DMS153 (cell line): ENCODE measurements around the gene FCN1.

ENCODE experiments used
- DNase-seq: peaks from one replicate; lab custom pipeline; 2025; lab: John Stamatoyannopoulos, UW

The FCN1 gene

DNA sequence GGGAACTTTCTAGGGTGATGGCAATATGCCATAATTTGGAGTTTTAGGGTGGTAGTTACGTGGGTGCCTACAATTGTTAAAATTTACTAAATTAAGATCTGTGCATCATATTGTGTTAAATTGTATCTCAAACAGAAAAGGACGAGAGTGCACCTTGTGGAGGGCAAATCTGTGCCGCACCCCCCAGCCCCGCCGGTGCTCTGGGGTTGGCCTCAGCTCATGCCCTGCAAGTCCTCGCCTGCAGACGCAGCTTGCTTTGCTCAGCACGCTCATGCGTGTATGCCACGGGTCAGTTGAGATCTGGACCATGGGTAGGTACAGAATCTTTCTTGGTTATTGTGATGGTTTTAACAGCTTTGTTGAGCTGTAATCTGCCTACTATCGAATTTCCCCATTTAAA is 33.7 kb upstream of the FCN1 start:
- DNase-seq, result no peak

DNA sequence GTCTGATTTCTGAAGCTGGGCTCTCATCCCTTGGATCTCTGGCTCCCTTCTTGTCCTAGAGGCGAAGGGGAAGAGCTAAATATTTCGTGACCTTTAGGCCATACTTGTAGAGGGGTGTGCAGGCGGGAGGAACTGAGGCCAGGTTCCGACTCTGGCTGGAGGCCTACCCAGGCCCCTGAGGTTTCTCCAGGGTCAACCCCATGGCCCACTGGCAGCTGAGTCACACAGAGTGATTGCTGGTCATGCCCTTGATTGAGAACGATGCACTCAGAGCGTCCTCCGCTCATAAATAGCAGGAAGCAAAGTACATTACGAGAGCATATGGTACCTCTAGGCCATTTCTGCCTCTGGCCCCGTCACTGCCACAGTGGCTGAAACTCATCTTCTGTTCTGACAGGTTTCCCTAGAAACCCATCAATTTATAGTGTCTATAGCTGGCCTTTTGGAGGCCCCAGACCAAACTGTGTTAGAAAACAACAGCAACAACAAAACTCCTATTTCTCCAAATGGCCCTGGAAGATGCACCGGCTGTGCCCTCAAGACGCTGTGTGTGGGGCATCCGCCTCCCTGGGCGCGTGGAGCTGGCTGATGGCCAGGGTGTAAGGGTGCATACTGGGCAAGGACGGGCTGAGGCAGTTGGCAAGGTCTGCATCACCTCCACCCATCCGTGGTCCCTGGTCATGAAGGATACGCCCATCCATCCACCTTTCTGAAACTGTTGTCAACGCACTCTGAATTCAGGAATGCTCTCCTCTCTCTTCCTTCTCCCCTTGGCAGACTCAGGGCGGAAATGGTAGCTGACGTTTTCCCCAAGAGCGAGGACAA is 32.9 kb upstream of the FCN1 start:
- no peak for DNase-seq

GRCh38 chr9:134949681-134950385 is 32.1 kb upstream of the FCN1 start:
- no peak for DNase-seq

DNA sequence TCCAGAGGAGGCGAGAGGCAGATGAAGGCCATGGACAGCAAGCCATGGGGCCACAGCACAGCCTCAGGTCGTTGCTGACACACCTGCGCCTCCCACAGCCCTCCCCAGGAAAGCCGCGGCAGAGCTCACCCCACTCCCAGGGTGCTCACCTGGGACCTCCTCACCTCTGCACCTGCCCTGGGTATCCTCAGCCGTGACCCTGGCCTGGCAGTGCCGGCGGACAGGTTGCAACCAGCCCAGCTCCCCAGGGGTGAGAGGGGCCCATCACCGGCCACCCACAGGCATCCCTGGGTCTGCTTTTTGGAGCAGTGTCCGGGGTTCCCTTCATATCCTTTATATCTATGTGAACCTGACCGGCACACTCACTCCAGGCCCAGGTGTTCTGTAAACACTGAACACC is 30.4 kb upstream of the FCN1 start:
- DNase-seq, result no peak

DNA sequence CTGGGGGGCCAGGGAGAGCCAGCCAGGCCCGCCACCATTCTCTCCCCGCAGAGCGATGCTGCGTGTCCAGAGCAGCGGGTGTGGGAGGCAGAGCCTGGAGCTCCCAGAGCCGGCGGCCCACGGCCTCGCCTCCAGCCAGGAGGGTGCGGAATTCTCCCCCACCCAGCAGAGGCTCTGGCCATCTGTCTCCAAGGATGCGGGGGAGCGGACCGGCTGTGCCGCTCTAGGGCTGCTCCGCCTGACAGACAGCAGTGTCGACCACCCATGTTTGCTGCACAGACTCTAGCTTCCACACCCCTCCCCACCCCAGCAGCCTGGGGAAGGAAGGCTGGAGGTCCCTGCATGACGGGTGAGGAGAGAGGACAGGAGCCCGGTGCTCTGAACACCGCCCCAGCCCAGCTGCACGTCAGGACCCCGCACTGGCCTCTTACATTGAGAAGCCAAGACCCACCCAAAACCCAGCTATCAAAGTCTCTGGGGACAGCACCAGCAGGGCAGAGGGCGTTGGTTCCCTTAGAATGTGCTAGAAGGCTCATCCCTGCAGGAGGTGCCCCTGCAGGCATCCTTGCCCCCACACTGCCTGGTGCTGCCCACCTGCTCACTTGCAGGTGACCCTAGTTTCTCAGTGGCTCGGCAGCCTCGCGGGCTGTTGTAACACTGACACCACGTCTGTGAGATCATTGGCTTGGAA is 29.7 kb upstream of the FCN1 start:
- DNase-seq, result no peak

GRCh38 chr9:134946663-134947062 is 29.0 kb upstream of the FCN1 start:
- no peak for DNase-seq

GRCh38 chr9:134945509-134946275 is 28.0 kb upstream of the FCN1 start:
- DNase-seq, result no peak

DNA sequence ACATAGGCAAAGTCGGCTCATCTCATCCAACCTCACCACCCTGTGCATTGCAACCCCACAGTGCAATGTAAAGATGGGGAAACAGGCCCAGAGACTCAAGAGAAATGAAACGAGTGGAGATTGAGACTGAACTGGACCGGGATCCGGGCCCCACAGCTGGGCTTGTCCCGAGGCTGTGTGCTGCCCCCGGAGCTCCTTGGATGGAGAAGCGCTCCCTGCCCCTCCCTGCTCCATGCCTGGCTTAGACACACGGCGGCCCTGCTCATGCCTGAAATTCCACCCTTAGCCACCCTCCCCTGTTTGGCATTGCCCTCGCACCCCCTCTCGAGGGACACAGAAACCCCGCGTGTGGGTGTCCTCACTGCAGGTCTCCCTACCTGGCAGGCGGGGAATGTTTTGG is 27.2 kb upstream of the FCN1 start:
- no peak for DNase-seq

DNA sequence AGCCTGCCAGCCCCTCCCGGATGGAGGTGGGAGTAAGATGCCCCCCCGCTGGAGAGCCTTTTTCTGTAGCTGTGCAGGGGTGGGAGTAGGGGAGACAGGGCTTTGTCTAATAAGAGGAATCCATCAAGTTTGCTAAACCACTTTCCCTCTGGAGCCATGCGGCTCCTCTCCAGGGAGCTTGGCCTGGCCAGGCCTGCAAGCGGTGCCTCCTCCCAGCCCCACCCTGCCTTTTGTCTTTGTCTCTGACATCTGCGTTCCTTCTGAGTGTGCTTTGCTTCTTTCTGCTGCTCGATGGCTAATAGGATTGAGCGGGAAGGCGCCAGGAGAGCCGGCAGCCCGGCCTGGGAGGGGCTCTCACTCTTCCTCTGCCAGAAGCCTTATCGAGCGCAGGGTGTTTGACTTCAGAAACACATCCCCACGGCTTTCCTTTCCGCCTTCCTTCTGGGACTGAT is 26.7 kb upstream of the FCN1 start:
- DNase-seq, result no peak

DNA sequence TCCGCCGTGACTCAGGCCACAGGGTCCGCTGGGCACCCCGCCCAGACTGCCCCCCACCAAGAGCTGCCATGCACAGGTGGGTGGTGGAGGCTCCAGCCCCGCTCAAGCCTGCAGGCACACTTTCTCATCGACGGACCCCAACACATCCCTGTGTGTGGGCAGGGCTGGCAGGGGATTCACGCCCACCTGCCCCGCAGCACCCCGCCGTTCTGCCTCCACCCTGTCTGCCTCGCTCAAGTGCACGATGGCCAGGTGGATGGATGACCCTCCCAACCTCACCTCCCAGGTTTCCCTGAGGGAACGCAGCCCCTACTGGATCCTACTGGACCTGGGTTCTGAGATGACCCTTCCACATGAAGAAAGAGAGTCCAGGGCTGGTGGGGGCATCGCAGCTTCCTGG is 26.1 kb upstream of the FCN1 start:
- DNase-seq, result no peak

- no peak for DNase-seq
Observed at GRCh38 chr9:134943411-134943810, 25.7 kb upstream of the FCN1 start.

DNA sequence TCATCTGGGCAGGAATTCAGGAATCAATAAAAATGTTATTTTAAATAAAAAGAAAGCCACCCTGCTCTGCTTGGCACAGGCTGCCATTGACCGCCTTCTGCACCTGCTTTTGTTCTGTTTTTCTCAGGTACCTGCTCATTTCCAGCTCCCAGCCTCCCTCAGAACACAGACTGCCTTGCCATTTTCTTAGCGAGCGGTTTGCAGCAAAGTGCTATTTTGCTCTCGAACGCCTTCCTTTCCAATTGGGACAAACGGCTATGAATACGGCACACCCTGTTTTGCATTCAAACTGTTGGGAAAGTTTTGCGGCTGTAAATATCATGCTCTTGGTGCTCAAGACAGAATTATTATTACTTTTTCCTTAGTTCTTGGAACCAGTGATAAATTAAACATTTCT is 25.1 kb upstream of the FCN1 start:
- no peak for DNase-seq

DNA sequence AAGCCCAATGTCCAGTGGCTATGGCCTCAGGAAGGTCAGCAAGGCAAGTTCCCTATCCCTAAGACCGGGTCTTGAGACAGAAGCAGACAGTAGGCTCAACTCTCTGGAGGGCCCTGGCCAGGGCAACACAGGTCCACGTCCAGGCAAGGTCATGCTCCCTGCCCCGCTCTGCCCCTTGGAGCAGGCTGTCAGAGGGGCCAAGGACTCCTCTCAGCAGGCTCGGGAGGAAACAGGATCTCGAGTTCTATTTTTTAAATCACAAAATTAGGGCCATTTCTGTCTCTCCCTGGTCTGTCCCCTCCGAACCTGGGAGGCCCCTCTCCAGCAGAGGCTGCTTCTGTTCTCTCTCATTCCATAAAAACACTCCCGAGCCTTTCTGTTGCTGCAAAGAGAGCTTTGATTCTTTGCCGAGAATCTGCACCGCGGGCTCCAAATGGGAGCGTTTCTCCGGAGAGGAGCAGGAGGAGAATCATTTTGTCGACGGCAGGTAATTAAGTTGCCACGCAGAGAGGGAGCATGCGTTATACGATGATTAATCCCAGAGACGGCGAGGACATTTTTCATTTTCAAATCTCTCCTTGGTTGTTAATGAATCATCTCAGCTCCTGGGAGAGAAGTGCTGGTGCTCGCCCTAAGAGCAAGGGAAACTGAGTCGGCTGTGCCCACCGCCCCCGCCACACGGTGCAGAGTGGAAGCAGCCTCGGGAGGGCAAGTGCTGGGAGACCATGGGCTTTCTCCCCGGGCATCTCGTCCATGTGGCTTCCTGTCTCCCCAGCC is 24.5 kb upstream of the FCN1 start:
- DNase-seq, result no peak

DNA sequence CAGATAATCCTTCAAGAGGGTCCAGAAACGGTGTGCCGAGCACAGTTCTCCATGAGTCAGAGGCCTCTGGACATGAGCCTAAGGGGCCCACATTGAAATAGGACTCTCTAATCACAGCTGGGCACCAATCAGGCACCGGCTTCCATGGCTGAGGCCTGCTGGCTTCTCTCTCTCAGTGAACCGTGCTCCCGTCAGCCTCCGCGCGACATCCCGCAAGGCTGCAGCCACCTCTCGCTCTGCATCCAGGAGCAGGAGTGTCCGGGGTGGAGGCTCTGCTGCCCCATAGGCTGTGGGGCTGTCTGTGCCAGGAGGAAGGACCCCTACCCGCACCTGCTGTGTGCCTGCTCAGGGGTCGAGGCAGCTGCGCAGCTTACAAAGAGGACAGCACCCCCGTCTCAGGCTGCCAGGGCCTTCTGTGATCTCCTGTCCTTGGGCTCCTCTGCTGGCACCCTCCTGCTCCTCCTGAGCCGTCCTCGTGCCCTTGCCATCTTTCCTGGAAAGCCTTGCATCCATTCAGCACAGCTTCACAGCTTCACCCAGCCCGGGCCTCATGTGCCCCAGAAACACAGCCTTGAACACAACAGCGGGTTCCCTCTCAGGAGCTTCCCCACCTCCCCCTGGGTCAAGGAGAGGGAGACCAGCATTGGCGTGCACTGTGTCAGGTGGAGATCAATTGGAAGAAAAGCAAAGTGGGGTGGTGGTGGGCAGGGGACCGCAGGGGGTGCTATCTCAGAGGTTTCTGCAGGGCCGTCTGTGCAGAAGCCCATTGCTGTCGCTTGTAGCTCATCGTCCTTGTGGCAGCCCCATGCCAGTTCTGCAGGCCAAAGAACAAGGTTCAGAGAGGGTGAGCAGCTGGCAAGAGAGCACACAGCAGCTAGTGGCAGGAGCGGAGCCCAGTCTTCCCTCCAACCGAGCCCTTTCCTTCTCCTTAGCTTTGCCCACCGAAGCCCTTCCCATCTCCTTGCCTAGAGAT is 22.8 kb upstream of the FCN1 start:
- no peak for DNase-seq

DNA sequence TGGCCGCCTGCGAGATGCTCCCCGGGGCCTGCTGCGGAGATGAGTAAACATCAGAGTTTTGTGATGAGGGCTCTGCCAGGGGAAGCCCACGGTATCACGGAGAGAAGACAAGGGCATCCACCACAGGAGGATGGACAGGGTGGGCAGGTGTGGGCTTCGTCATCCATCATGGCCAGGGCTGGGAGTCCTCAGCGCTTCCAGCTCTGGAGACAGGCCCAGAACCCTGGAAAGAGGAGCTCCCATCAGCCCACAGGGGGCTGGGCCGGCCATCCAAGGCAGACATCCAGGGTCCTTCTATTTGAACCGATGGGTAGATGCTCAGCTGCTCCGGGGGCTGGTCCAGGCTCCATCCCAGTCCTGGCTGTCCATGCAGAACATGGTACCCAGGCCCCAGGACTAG is 22.1 kb upstream of the FCN1 start:
- no peak for DNase-seq

- DNase-seq, result no peak
Observed at GRCh38 chr9:134939080-134939733, 21.5 kb upstream of the FCN1 start.

DNA sequence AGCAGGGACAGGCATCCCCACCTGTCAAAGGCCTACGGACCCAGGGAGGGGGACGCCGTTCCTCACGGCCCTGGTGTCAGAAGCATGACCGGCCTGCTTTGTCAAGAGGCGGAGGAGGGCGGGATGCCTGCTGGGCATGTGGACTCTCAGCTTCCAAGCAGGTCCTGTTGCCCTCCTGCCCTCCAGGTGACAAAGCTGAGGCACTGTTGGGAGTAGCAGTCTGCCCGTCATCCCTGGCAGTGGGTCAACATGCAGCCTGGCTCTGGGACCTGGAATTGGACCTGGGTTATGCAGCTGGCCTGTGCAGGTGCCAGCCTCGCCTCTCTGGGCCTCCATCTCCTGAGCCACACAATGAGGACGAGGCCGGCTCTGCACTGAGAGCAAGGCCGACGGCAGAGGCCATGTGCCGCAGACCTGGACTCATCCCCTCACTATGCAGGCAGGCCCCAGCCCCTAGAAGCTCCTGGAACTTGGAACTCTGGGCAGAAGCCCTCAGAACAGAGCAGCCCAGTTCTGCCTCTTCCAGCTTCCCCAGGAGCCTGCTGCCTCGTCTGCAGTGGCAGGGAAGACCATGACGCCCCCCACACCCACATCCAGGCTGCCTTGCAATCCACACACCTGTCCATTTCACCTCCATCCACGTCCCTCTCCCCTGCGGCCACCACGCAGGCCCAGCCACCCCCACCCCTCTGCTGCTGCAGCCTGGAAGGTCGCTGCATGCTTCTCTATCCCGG is 20.8 kb upstream of the FCN1 start:
- DNase-seq, result no peak

GRCh38 chr9:134937566-134938345 is 20.0 kb upstream of the FCN1 start:
- DNase-seq, result no peak
